ENCODE measurements around the gene PICALM.

Gene PICALM

GRCh38 chr11:86067851-86068137 lies 1.1 kb downstream of the PICALM start:
- no peak for DNase-seq (ENCODE audit: extremely low read depth, insufficient read length)
- no peak for TF ChIP-seq CTCF (IDR thresholded peaks at IDR 0.05; ENCODE audit: insufficient read depth, low read length, poor library complexity, severe bottlenecking)
- H3K27me3 ChIP-seq (replicated peaks; ENCODE audit: control insufficient read depth, insufficient read depth, low read length) = no peaks in the 10 kb centered on the region

GRCh38 chr11:86067009-86067850 lies 1.7 kb downstream of the PICALM start:
- Histone ChIP-seq H3K4me3 (replicated peaks; ENCODE audit: low read depth, low read length) (peak overlapping the region; percentile 76), H3K36me3 (ENCODE audit: control insufficient read depth, insufficient read depth, low read length) (no peaks in the 10 kb centered on the region), H3K27me3 (replicated peaks; ENCODE audit: control insufficient read depth, insufficient read depth, low read length) (no peaks in the 10 kb centered on the region)
- TF ChIP-seq CTCF (IDR thresholded peaks at IDR 0.05; ENCODE audit: insufficient read depth, low read length, poor library complexity, severe bottlenecking) = no peak
- DNase-seq (ENCODE audit: extremely low read depth, insufficient read length) = peak; percentile 28

More at GRCh38 chr11:86067851-86068137, 1.1 kb downstream of the PICALM start:
- no peaks in the 10 kb centered on the region for H3K36me3 ChIP-seq (ENCODE audit: control insufficient read depth, insufficient read depth, low read length)
- peak overlapping the region; percentile 76 for H3K4me3 ChIP-seq (replicated peaks; ENCODE audit: low read depth, low read length)

- no peak for TF ChIP-seq CTCF (IDR thresholded peaks at IDR 0.05; ENCODE audit: insufficient read depth, low read length, poor library complexity, severe bottlenecking)
- DNase-seq (ENCODE audit: extremely low read depth, insufficient read length) = no peak
- no peaks in the 10 kb centered on the region for H3K36me3 ChIP-seq (ENCODE audit: control insufficient read depth, insufficient read depth, low read length)
- H3K4me3 ChIP-seq (replicated peaks; ENCODE audit: low read depth, low read length) = peak overlapping the region; percentile 76
- H3K27me3 ChIP-seq (replicated peaks; ENCODE audit: control insufficient read depth, insufficient read depth, low read length) = no peaks in the 10 kb centered on the region
These were observed 2.3 kb downstream of the PICALM start for GRCh38 chr11:86066657-86067008.

GRCh38 chr11:86066033-86066432 lies 2.9 kb downstream of the PICALM start:
- H3K27me3 ChIP-seq (replicated peaks; ENCODE audit: control insufficient read depth, insufficient read depth, low read length) = no peaks in the 10 kb centered on the region
- no peaks in the 10 kb centered on the region for H3K36me3 ChIP-seq (ENCODE audit: control insufficient read depth, insufficient read depth, low read length)
- peak overlapping the region; percentile 76 for H3K4me3 ChIP-seq (replicated peaks; ENCODE audit: low read depth, low read length)
- TF ChIP-seq CTCF (IDR thresholded peaks at IDR 0.05; ENCODE audit: insufficient read depth, low read length, poor library complexity, severe bottlenecking) = no peak
- no peak for DNase-seq (ENCODE audit: extremely low read depth, insufficient read length)

GRCh38 chr11:86064220-86064803 lies 4.6 kb downstream of the PICALM start:
- H3K4me3 ChIP-seq (replicated peaks; ENCODE audit: low read depth, low read length) = no peak overlapping the region; the same call in 1 of the 2 replicates
- no peak for TF ChIP-seq CTCF (IDR thresholded peaks at IDR 0.05; ENCODE audit: insufficient read depth, low read length, poor library complexity, severe bottlenecking)
- no peaks in the 10 kb centered on the region for H3K36me3 ChIP-seq (ENCODE audit: control insufficient read depth, insufficient read depth, low read length)
- H3K27me3 ChIP-seq (replicated peaks; ENCODE audit: control insufficient read depth, insufficient read depth, low read length) = no peaks in the 10 kb centered on the region
- no peak for DNase-seq (ENCODE audit: extremely low read depth, insufficient read length)
